Esophagus muscularis mucosa (tissue), 4 donors: ENCODE data around the gene PPP2R1B. TPM values are rescaled to one million over a fixed set of nuclear protein-coding genes. Genes with fewer than 3 reads are reported as not detected.
"Not testable (repeated sequence)": the region's sequence is repeated elsewhere in the genome, so short reads cannot be mapped to it uniquely, and the experiment has no call there.

Experiments used
- DNase-seq: peaks from one replicate; pipeline ENCODE4 v3.0.0-alpha.2; 2017; ENCODE audit errors: extremely low spot score
- H3K27ac ChIP-seq, 4 donors: fragments of 200-600 bp; sonication (generic); replicated peaks in 1 of 4; 1 replicate in 3 of 4; 2 replicates in 1 of 4; pipeline ENCODE4 v1.5.1; 2016 to 2019; ENCODE audit warnings: mild to moderate bottlenecking in 1 of 4
- H3K27me3 ChIP-seq, 4 donors: fragments of 200-600 bp; sonication (generic); one replicate each; pipeline versions ENCODE4 v1.5.1 to v1.6.0; 2016 to 2019
- H3K36me3 ChIP-seq, 4 donors: fragments of 200-600 bp; sonication (generic); one replicate each; pipeline ENCODE4 v1.5.1; 2016 to 2019
- H3K4me1 ChIP-seq, 4 donors: fragments of 200-600 bp; sonication (generic); one replicate each; pipeline ENCODE4 v1.5.1; 2016 to 2019
- H3K4me3 ChIP-seq, 4 donors: fragments of 200-600 bp; sonication (generic); 1 replicate in 2 of 4; 2 replicates in 2 of 4; pipeline ENCODE4 v1.5.1; 2016 to 2019; ENCODE audit warnings: mild to moderate bottlenecking in 4 of 4, moderate library complexity in 1 of 4
- H3K9me3 ChIP-seq, 4 donors: fragments of 200-600 bp; sonication (generic); 1 replicate in 3 of 4; 2 replicates in 1 of 4; pipeline ENCODE4 v1.5.1; 2016 to 2019
- CTCF ChIP-seq, 3 experiments: fragments of 200-600 bp in 2 of 3; fragments of 450-650 bp in 1 of 3; sonication (generic) in 2 of 3; IDR thresholded peaks; one replicate each; pipeline ENCODE4 v1.5.1; 2017 to 2019; ENCODE audit warnings: antibody characterized with exemption in 3 of 3, mild to moderate bottlenecking in 2 of 3, moderate library complexity in 1 of 3
- EP300 ChIP-seq: sonication (generic); formaldehyde crosslinking; IDR thresholded peaks from one replicate; pipeline ENCODE4 v1.6.1; 2017; ENCODE audit warnings: antibody characterized with exemption
- POLR2A ChIP-seq: fragments of 450-650 bp; IDR thresholded peaks from one replicate; pipeline ENCODE4 v1.6.1; 2017; ENCODE audit warnings: antibody characterized with exemption, moderate library complexity, mild to moderate bottlenecking, low read depth
- POLR2AphosphoS5 ChIP-seq, 2 donors: sonication (generic); formaldehyde crosslinking; IDR thresholded peaks; one replicate each; pipeline ENCODE4 v1.6.1; 2017; ENCODE audit warnings: antibody characterized with exemption in 2 of 2
- WGBS: methylation state at CpG from one replicate; pipeline ENCODE4 v1.1.5; 2018; 5-methylcytosine and 5-hydroxymethylcytosine counted together
- intact Hi-C: fragments of 100-400 bp; cut with DNase I; formaldehyde crosslinking; loops from one replicate; pipeline ENCODE4 v1.15.1; 2023
- total RNA-seq, 4 donors: library from RNA; depleted of rRNA; stranded (reverse); fragments of >200 nt; gene quantifications; one replicate each; pipeline versions ENCODE4 v1.1.0 to v1.2.1, GENCODE V29; 2016

PPP2R1B gene
- total RNA-seq, 4 donors from 2014 or later = 9.6 to 12.8 (median 10.5) TPM

- intact Hi-C loops = no loop called here
- Histone ChIP-seq H3K9me3 (no peaks in the 10 kb centered on the region), H3K4me3 (no peak overlapping the region), H3K27me3 (no peaks in the 10 kb centered on the region), H3K27ac (no peak overlapping the region), H3K4me1 (peaks cover 7 to 23% (median 17%) of the 10 kb centered on the region in 4 donors), H3K36me3 (peaks cover 56 to 89% (median 76%) of the 10 kb centered on the region in 4 donors)
- no peak for DNase-seq
- TF ChIP-seq POLR2AphosphoS5 (IDR thresholded peaks at IDR 0.05) (no peak), CTCF (IDR thresholded peaks at IDR 0.05) (no peak), EP300 (no peak)
- 87% methylated on average over 6 of the region's 8 CpGs for WGBS
Measured at GRCh38 chr11:111722501-111722900, 43.7 kb downstream of the PPP2R1B start.

- Histone ChIP-seq H3K27ac (no peak overlapping the region), H3K4me3 (no peak overlapping the region), H3K9me3 (no peaks in the 10 kb centered on the region), H3K4me1 (peaks cover 7 to 23% (median 17%) of the 10 kb centered on the region in 4 donors), H3K36me3 (peaks cover 47 to 85% (median 61%) of the 10 kb centered on the region in 4 donors), H3K27me3 (no peaks in the 10 kb centered on the region)
- TF ChIP-seq POLR2AphosphoS5 (IDR thresholded peaks at IDR 0.05) (no peak), CTCF (IDR thresholded peaks at IDR 0.05) (no peak), POLR2A (no peak), EP300 (no peak)
- intact Hi-C loops = no loop called here
- no peak for DNase-seq
- WGBS = 87% methylated on average over 7 of the region's 7 CpGs
Measured at GRCh38 chr11:111720801-111721494, 45.2 kb downstream of the PPP2R1B start.

GRCh38 chr11:111719379-111719778 is 46.8 kb downstream of the PPP2R1B start:
- peaks cover 38 to 76% (median 53%) of the 10 kb centered on the region in 4 donors for H3K36me3 ChIP-seq
- intact Hi-C loops = no loop called here
- H3K9me3 ChIP-seq = no peaks in the 10 kb centered on the region
- WGBS = 84% methylated on average over 2 of the region's 2 CpGs
- peaks cover 7 to 23% (median 19%) of the 10 kb centered on the region in 4 donors for H3K4me1 ChIP-seq
- no peak for TF ChIP-seq POLR2AphosphoS5 (IDR thresholded peaks at IDR 0.05)
- no peak for TF ChIP-seq CTCF (IDR thresholded peaks at IDR 0.05)
- no peak overlapping the region for H3K4me3 ChIP-seq
- H3K27ac ChIP-seq = peak overlapping the region in 1 of 4 donors; percentile 59
- H3K27me3 ChIP-seq = no peaks in the 10 kb centered on the region
- DNase-seq = no peak

- Histone ChIP-seq H3K4me3 (no peak overlapping the region), H3K36me3 (peaks cover 33 to 74% (median 50%) of the 10 kb centered on the region in 4 donors), H3K4me1 (peaks cover 7 to 23% (median 19%) of the 10 kb centered on the region in 4 donors), H3K9me3 (no peaks in the 10 kb centered on the region), H3K27me3 (no peaks in the 10 kb centered on the region), H3K27ac (peak overlapping the region; percentile 47 to 64 (median 60))
- TF ChIP-seq POLR2AphosphoS5 (IDR thresholded peaks at IDR 0.05) (no peak), CTCF (IDR thresholded peaks at IDR 0.05) (no peak), EP300 (no peak), POLR2A (no peak)
- no peak for DNase-seq
- intact Hi-C loops = no loop called here
- WGBS = 93% methylated on average over 5 of the region's 5 CpGs
Measured at GRCh38 chr11:111718859-111719258, 47.3 kb downstream of the PPP2R1B start.

- no peak for TF ChIP-seq CTCF (IDR thresholded peaks at IDR 0.05)
- TF ChIP-seq EP300 = no peak
- TF ChIP-seq POLR2A = no peak
- peak; percentile 68 for TF ChIP-seq POLR2AphosphoS5 (IDR thresholded peaks at IDR 0.05)
- intact Hi-C loops = no loop called here
Measured at GRCh38 chr11:111718436-111718835, 47.8 kb downstream of the PPP2R1B start.

GRCh38 chr11:111717660-111718059 is 48.5 kb downstream of the PPP2R1B start:
- Histone ChIP-seq H3K36me3 (peaks cover 21 to 74% (median 47%) of the 10 kb centered on the region in 4 donors), H3K4me1 (peaks cover 7 to 23% (median 19%) of the 10 kb centered on the region in 4 donors), H3K27ac (peak overlapping the region; percentile 47 to 64 (median 60))
- intact Hi-C loops, H3K4me3 ChIP-seq, DNase-seq, H3K9me3 ChIP-seq, H3K27me3 ChIP-seq: not testable (repeated sequence)
- WGBS = 95% methylated on average over 3 of the region's 3 CpGs

More at GRCh38 chr11:111718436-111718835, 47.8 kb downstream of the PPP2R1B start:
- peaks cover 29 to 74% (median 48%) of the 10 kb centered on the region in 4 donors for H3K36me3 ChIP-seq
- H3K27me3 ChIP-seq = no peaks in the 10 kb centered on the region
- peaks cover 7 to 23% (median 19%) of the 10 kb centered on the region in 4 donors for H3K4me1 ChIP-seq
- no peaks in the 10 kb centered on the region for H3K9me3 ChIP-seq
- peak overlapping the region; percentile 47 to 64 (median 60) for H3K27ac ChIP-seq
- DNase-seq = no peak
- 66% methylated on average over 6 of the region's 6 CpGs for WGBS
- no peak overlapping the region for H3K4me3 ChIP-seq
